ENCODE data around the gene HENMT1.

- TF ChIP-seq EP300 (IDR thresholded peaks at IDR 0.05) (no peak), CTCF (IDR thresholded peaks at IDR 0.05) (no peak), POLR2A (IDR thresholded peaks at IDR 0.05) (no peak), POLR2AphosphoS5 (IDR thresholded peaks at IDR 0.05) (no peak)
These were observed 14.1 kb downstream of the HENMT1 start for GRCh38 chr1:108646648-108647269.
